Endothelial cell of umbilical vein (primary cell): ENCODE measurements around the gene ZNF207. TPM values are rescaled to one million over a fixed set of nuclear protein-coding genes. Genes with fewer than 3 reads are reported as not detected.
"Not testable (repeated sequence)": the region's sequence is repeated elsewhere in the genome, so short reads cannot be mapped to it uniquely, and the experiment has no call there.

Source experiments
- BruUV-seq: library from RNA; stranded (reverse); fragments of 400-500 nt; replicated peaks from 2 replicates; lab custom pipeline; 2021; lab: Mats Ljungman, UMichigan
- CTCF ChIA-PET: fragments of 300-600, 350-600 bp; sonication (Branson Sonifier 250); formaldehyde crosslinking; loops from one replicate; lab custom pipeline; 2021; ENCODE audit warnings: antibody characterized with exemption, inconsistent platforms; lab: Charles Lee
- POLR2A ChIA-PET: fragments of 300-600, 350-600 bp; sonication (Branson Sonifier 250); formaldehyde crosslinking; loops from one replicate; lab custom pipeline; 2021; ENCODE audit warnings: antibody characterized with exemption, inconsistent platforms; lab: Charles Lee
- DNase-seq: peaks from one replicate; pipeline ENCODE4 v3.0.0-alpha.2; 2011; ENCODE audit warnings: low read depth, low spot score
- FAIRE-seq: peaks from 2 replicates; lab custom pipeline; 2011; peaks lifted over from hg19 to GRCh38; lab: Jason Lieb, UNC
- H2AFZ ChIP-seq: 2 replicates; pipeline ENCODE4 v1.6.0; 2012; ENCODE audit warnings: low read depth, low read length, control low read depth, inconsistent platforms
- H3K27ac ChIP-seq: 2 replicates; pipeline ENCODE4 v1.5.1; 2011; ENCODE audit warnings: low read depth, mild to moderate bottlenecking, control low read depth, low read length, moderate library complexity; ENCODE audit not compliant: insufficient read depth
- H3K27me3 ChIP-seq, 2 experiments: 2 replicates each; pipeline versions ENCODE4 v1.6.0 to v1.6.1; 2011; ENCODE audit warnings: low read length in 2 of 2, mixed read lengths in 1 of 2; ENCODE audit not compliant: control insufficient read depth in 2 of 2, insufficient read depth in 2 of 2
- H3K36me3 ChIP-seq, 2 experiments: 2 replicates in 1 of 2; 3 replicates in 1 of 2; pipeline ENCODE4 v1.5.1; 2011; ENCODE audit warnings: low read length in 2 of 2, mild to moderate bottlenecking in 1 of 2, moderate library complexity in 1 of 2; ENCODE audit not compliant: control insufficient read depth in 2 of 2, insufficient read depth in 2 of 2; ENCODE audit errors: extremely low read depth in 1 of 2
- H3K4me1 ChIP-seq: 3 replicates; pipeline ENCODE4 v1.5.1; 2011; ENCODE audit warnings: mild to moderate bottlenecking, low read length; ENCODE audit not compliant: control insufficient read depth, insufficient read depth; ENCODE audit errors: extremely low read depth
- H3K4me2 ChIP-seq: 2 replicates; pipeline ENCODE4 v1.6.1; 2011; ENCODE audit warnings: low read length, control low read depth, mixed read lengths; ENCODE audit not compliant: insufficient read depth
- H3K4me3 ChIP-seq, 3 experiments: fragments of 200-600 bp in 1 of 3; sonication (generic), shearing (Covaris generic) in 1 of 3; replicated peaks in 1 of 3; 2 replicates each; pipeline ENCODE4 v1.5.1; 2011 to 2016; ENCODE audit warnings: control low read depth in 3 of 3, low read length in 3 of 3, mild to moderate bottlenecking in 2 of 3, inconsistent platforms in 1 of 3, low read depth in 1 of 3, moderate library complexity in 1 of 3; ENCODE audit not compliant: insufficient read depth in 1 of 3
- H3K79me2 ChIP-seq: 2 replicates; pipeline ENCODE4 v1.6.0; 2012; ENCODE audit warnings: low read length, inconsistent platforms; ENCODE audit not compliant: control insufficient read depth, insufficient read depth
- H3K9ac ChIP-seq: replicated peaks from 2 replicates; pipeline ENCODE3; 2011; ENCODE audit warnings: low read length, control low read depth; ENCODE audit not compliant: insufficient read depth; ENCODE audit errors: extremely low read depth
- H3K9me1 ChIP-seq: replicated peaks from 3 replicates; pipeline ENCODE4 v1.6.0; 2011; ENCODE audit warnings: mild to moderate bottlenecking, low read length; ENCODE audit not compliant: control insufficient read depth, insufficient read depth; ENCODE audit errors: extremely low read depth
- H3K9me3 ChIP-seq: replicated peaks from 2 replicates; pipeline ENCODE4 v1.5.1; 2012; ENCODE audit warnings: low read length, inconsistent platforms; ENCODE audit not compliant: control insufficient read depth, insufficient read depth
- H4K20me1 ChIP-seq: replicated peaks from 2 replicates; pipeline ENCODE3; 2011; ENCODE audit warnings: mild to moderate bottlenecking, low read length; ENCODE audit not compliant: control insufficient read depth, insufficient read depth; ENCODE audit errors: extremely low read depth
- EZH2 ChIP-seq: IDR thresholded peaks from 2 replicates; pipeline ENCODE4 v1.6.1; 2012; ENCODE audit warnings: borderline replicate concordance, low read depth, mild to moderate bottlenecking, moderate library complexity, low read length, inconsistent platforms; ENCODE audit not compliant: severe bottlenecking
- FOS ChIP-seq: IDR thresholded peaks from 2 replicates; pipeline ENCODE4 v1.6.1; 2011; ENCODE audit warnings: mild to moderate bottlenecking, low read length, moderate library complexity, borderline replicate concordance; ENCODE audit not compliant: insufficient read depth
- GATA2 ChIP-seq: IDR thresholded peaks from 2 replicates; pipeline ENCODE4 v1.7.0; 2011; ENCODE audit warnings: low read depth, mild to moderate bottlenecking, moderate library complexity, mixed read lengths, low read length; ENCODE audit not compliant: insufficient read length, insufficient read depth
- JUN ChIP-seq: IDR thresholded peaks from 2 replicates; pipeline ENCODE4 v1.6.1; 2011; ENCODE audit warnings: borderline replicate concordance, low read depth; ENCODE audit not compliant: insufficient read length, insufficient read depth
- MYC ChIP-seq: IDR thresholded peaks from one replicate; pipeline ENCODE4 v1.6.1; 2011; ENCODE audit warnings: mild to moderate bottlenecking, low read depth, low read length
- POLR2A ChIP-seq: IDR thresholded peaks from 2 replicates; pipeline ENCODE4 v1.6.1; 2012; ENCODE audit warnings: low read depth, mild to moderate bottlenecking, control low read depth, low read length
- POLR2AphosphoS5 ChIP-seq: IDR thresholded peaks from 2 replicates; pipeline ENCODE4 v1.6.1; 2012; ENCODE audit warnings: low read depth, mild to moderate bottlenecking, control low read depth, low read length, moderate library complexity; ENCODE audit not compliant: insufficient read depth
- dilution Hi-C: fragments of 300-500 bp; cut with MboI; formaldehyde crosslinking; loops from one replicate; pipeline ENCODE4 v1.15.0; 2019; ENCODE audit warnings: low sequenced_read_pairs; ENCODE audit not compliant: extremely low pct_ligation_motif_present
- intact Hi-C: fragments of 100-400 bp; cut with micrococcal nuclease; formaldehyde crosslinking; loops from one replicate; pipeline ENCODE4 v1.10.0; 2022
- polyA plus RNA-seq, 4 experiments: library from polyadenylated mRNA; depleted of rRNA in 3 of 4; stranded (reverse) in 3 of 4; unstranded in 1 of 4; fragments of >200 nt; gene quantifications; 2 replicates each; pipeline versions ENCODE4 v1.2.1 to v1.2.3, GENCODE V29; 2011 to 2012; ENCODE audit warnings: missing spikeins in 1 of 4
- total RNA-seq: library from RNA; stranded (reverse); gene quantifications from 2 replicates; pipeline ENCODE4 v1.2.3, GENCODE V29; 2021
- TF ChIP-seq, protein P1 (sequence below), 2 donors: IDR thresholded peaks; 1 replicate in 1 of 2; 2 replicates in 1 of 2; pipeline ENCODE4 v1.5.1; 2011; ENCODE audit warnings: low read length in 2 of 2, mild to moderate bottlenecking in 2 of 2, moderate library complexity in 2 of 2, control low read depth in 1 of 2, inconsistent platforms in 1 of 2, low read depth in 1 of 2; ENCODE audit not compliant: insufficient read depth in 1 of 2; ENCODE audit errors: extremely low read depth in 1 of 2
- TF ChIP-seq, protein P2 (sequence below): IDR thresholded peaks from 2 replicates; pipeline ENCODE4 v1.6.1; 2011; ENCODE audit not compliant: insufficient read depth, insufficient read length

ZNF207 gene
- total and polyA plus RNA-seq, 2 donors (not counting 3 experiments of a cell fraction or from before 2014, with no cell fraction given), result 206 to 231 TPM

DNA sequence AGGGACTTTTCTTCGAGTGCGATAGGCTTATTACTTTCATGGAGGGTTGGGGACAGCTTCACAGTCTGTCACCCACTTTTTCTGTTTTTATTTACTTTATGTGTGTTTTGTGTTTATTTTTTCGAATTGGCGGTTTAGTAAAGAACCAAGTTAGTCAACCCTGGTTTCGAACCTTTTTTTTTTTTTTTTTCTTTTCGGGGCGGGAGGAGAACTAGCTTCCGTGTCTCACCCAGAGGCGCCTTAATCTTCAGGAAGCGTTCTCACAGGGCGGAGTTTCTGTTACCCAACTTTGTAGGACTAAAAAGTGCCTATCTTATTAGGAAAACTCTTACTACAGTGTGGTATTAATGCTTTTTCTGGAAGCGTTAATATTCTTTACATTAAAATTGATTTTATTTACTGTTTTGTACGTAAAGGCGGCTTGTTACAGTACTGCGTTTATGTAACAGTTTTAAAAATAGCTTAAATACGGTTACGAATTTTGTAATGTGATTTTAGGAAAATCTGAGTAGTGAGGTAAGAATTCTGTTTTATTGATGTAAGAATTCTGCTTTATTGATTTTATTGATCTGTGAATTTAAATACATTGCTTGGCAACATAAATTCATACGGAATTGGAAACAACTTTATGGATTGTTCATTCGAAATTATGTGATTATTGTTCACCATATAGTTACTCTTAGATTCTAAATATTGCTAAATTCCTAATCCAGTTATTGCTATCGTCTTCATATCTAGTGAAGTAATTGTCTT, 885 bp downstream of the ZNF207 start:
- Histone ChIP-seq H3K27me3 (no peaks in the 10 kb centered on the region), H3K4me2 (peak overlapping the region; percentile 100), H4K20me1 (peaks cover 10% of the 10 kb centered on the region), H2AFZ (no peak overlapping the region), H3K79me2 (peaks cover 62% of the 10 kb centered on the region), H3K9ac (peak overlapping the region; percentile 100), H3K4me1 (peaks cover 27% of the 10 kb centered on the region), H3K4me3 (peak overlapping the region; percentile 91 to 96 (median 93)), H3K9me3 (no peaks in the 10 kb centered on the region), H3K36me3 (peaks cover 11 to 13% of the 10 kb centered on the region in 2 experiments), H3K9me1 (no peaks in the 10 kb centered on the region), H3K27ac (peak overlapping the region; percentile 97)
- FAIRE-seq, result peak; percentile 21
- POLR2A ChIA-PET, result interaction anchor here (0.7 kb wide), 1 partner anchor 61 kb away, joined by 4 read pairs; no protein-coding TSS in a partner anchor
- dilution Hi-C loops (no loop called here), intact Hi-C loops (no loop called here)
- peak; percentile 71 for DNase-seq
- TF ChIP-seq FOS (no peak), EZH2 (no peak), JUN (no peak), GATA2 (no peak), POLR2AphosphoS5 (no peak), POLR2A (no peak), MYC (no peak)
- TF ChIP-seq, protein P1, sequence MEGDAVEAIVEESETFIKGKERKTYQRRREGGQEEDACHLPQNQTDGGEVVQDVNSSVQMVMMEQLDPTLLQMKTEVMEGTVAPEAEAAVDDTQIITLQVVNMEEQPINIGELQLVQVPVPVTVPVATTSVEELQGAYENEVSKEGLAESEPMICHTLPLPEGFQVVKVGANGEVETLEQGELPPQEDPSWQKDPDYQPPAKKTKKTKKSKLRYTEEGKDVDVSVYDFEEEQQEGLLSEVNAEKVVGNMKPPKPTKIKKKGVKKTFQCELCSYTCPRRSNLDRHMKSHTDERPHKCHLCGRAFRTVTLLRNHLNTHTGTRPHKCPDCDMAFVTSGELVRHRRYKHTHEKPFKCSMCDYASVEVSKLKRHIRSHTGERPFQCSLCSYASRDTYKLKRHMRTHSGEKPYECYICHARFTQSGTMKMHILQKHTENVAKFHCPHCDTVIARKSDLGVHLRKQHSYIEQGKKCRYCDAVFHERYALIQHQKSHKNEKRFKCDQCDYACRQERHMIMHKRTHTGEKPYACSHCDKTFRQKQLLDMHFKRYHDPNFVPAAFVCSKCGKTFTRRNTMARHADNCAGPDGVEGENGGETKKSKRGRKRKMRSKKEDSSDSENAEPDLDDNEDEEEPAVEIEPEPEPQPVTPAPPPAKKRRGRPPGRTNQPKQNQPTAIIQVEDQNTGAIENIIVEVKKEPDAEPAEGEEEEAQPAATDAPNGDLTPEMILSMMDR (IDR thresholded peaks at IDR 0.05; ENCODE audit: extremely low read depth in 1 of 2, insufficient read depth in 1 of 2, low read depth in 1 of 2, low read length in 2 of 2), result no peak
- TF ChIP-seq, protein P2, sequence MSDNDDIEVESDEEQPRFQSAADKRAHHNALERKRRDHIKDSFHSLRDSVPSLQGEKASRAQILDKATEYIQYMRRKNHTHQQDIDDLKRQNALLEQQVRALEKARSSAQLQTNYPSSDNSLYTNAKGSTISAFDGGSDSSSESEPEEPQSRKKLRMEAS, result no peak
- BruUV-seq, result no TSS peak
- CTCF ChIA-PET, result interaction anchor here (2.1 kb wide), 1 partner anchor 98 kb away, joined by 13 read pairs; no protein-coding TSS in a partner anchor

GRCh38 chr17:32352734-32353133, 2.8 kb downstream of the ZNF207 start:
- H3K9me1 ChIP-seq, FAIRE-seq, intact Hi-C loops, DNase-seq, dilution Hi-C loops, H2AFZ ChIP-seq, H3K9ac ChIP-seq, H3K27ac ChIP-seq, POLR2A ChIA-PET, H3K27me3 ChIP-seq, BruUV-seq, H3K9me3 ChIP-seq: not testable (repeated sequence)
- peaks cover 17% of the 10 kb centered on the region for H4K20me1 ChIP-seq
- H3K4me3 ChIP-seq, result peak overlapping the region in 2 of 3 experiments; percentile 25 to 96
- CTCF ChIA-PET, result interaction anchor here (1.4 kb wide), 1 partner anchor 10 kb away, joined by 4 read pairs; the partner anchor contains the start of gene C17orf75
- H3K79me2 ChIP-seq, result peaks cover 79% of the 10 kb centered on the region
- H3K4me1 ChIP-seq, result peaks cover 27% of the 10 kb centered on the region
- peaks cover 15 to 19% of the 10 kb centered on the region in 2 experiments for H3K36me3 ChIP-seq
- H3K4me2 ChIP-seq, result peak overlapping the region; percentile 100
